PC-3 (cell line): Measurements from ENCODE around the gene CCT4. TPM values are rescaled to one million over a fixed set of nuclear protein-coding genes. Genes with fewer than 3 reads are reported as not detected.
"Not testable (repeated sequence)": the region's sequence is repeated elsewhere in the genome, so short reads cannot be mapped to it uniquely, and the experiment has no call there.

Source experiments
- ATAC-seq: fragments of 200-7000 bp; cut with Tn5 transposase; 2 replicates; pipeline ENCODE4 v1.9.1; 2020; ENCODE audit warnings: mild to moderate bottlenecking, moderate library complexity
- BruUV-seq: library from RNA; stranded (reverse); fragments of 400-500 nt; replicated peaks from 2 replicates; lab custom pipeline; 2021; lab: Mats Ljungman, UMichigan
- CTCF ChIA-PET: fragments of 300-600 bp; sonication (Branson Sonifier 250); formaldehyde crosslinking; loops from one replicate; lab custom pipeline; 2022; ENCODE audit warnings: antibody characterized with exemption; lab: Charles Lee
- POLR2A ChIA-PET: fragments of 300-600 bp; sonication (Branson Sonifier 250); formaldehyde crosslinking; loops from one replicate; lab custom pipeline; 2022; ENCODE audit warnings: antibody characterized with exemption; ENCODE audit not compliant: unreplicated experiment; lab: Charles Lee
- DNase-seq: peaks from one replicate; pipeline ENCODE4 v3.0.0-alpha.2; 2015
- H2AFZ ChIP-seq: fragments of 300-600 bp; sonication (generic); 2 replicates; pipeline ENCODE4 v1.6.0; 2016; ENCODE audit warnings: antibody characterized with exemption, low read length
- H3F3A ChIP-seq: fragments of 300-600 bp; sonication (generic); one replicate; pipeline ENCODE4 v1.6.0; 2017; ENCODE audit warnings: antibody characterized with exemption, low read length, control low read depth, mild to moderate bottlenecking; ENCODE audit not compliant: unreplicated experiment
- H3K27ac ChIP-seq: fragments of 300-600 bp; sonication (generic); 2 replicates; pipeline ENCODE4 v1.5.1; 2016; ENCODE audit warnings: mild to moderate bottlenecking, low read length
- H3K27me3 ChIP-seq: fragments of 300-600 bp; sonication (generic); 2 replicates; pipeline ENCODE4 v1.6.1; 2016; ENCODE audit warnings: low read length, mixed read lengths
- H3K36me3 ChIP-seq: fragments of 300-600 bp; sonication (generic); 2 replicates; pipeline ENCODE4 v1.6.1; 2016; ENCODE audit warnings: low read depth, mixed run types, low read length, mixed read lengths
- H3K4me1 ChIP-seq: fragments of 300-600 bp; sonication (generic); 2 replicates; pipeline ENCODE4 v1.5.1; 2016; ENCODE audit warnings: low read length; ENCODE audit not compliant: insufficient read depth
- H3K4me2 ChIP-seq: fragments of 300-600 bp; sonication (generic); 2 replicates; pipeline ENCODE4 v1.6.0; 2016; ENCODE audit warnings: low read length
- H3K4me3 ChIP-seq: fragments of 300-600 bp; sonication (generic); 2 replicates; pipeline ENCODE4 v1.5.1; 2016; ENCODE audit warnings: mild to moderate bottlenecking, low read length, mixed read lengths
- H3K79me2 ChIP-seq: fragments of 300-600 bp; sonication (generic); 2 replicates; pipeline ENCODE4 v1.6.1; 2017; ENCODE audit warnings: low read length, mixed read lengths
- H3K9ac ChIP-seq: fragments of 300-600 bp; sonication (generic); 2 replicates; pipeline ENCODE4 v1.6.0; 2016; ENCODE audit warnings: mild to moderate bottlenecking, low read length
- H3K9me2 ChIP-seq: fragments of 300-600 bp; sonication (generic); replicated peaks from 2 replicates; pipeline ENCODE4 v1.6.1; 2016; ENCODE audit warnings: mixed run types, low read length, mixed read lengths
- H3K9me3 ChIP-seq: fragments of 300-600 bp; sonication (generic); 2 replicates; pipeline ENCODE4 v1.6.1; 2016; ENCODE audit warnings: low read length, mixed read lengths
- H4K20me1 ChIP-seq: fragments of 300-600 bp; sonication (generic); 2 replicates; pipeline ENCODE4 v1.6.1; 2016; ENCODE audit warnings: low read length, mixed read lengths
- EZH2 ChIP-seq: fragments of 300-600 bp; sonication (generic); IDR thresholded peaks from one replicate; pipeline ENCODE4 v1.6.1; 2017; ENCODE audit warnings: antibody characterized with exemption, mild to moderate bottlenecking, low read length; ENCODE audit not compliant: unreplicated experiment
- EZH2phosphoT487 ChIP-seq: fragments of 300-600 bp; sonication (generic); IDR thresholded peaks from 2 replicates; pipeline ENCODE4 v1.6.1; 2018; ENCODE audit warnings: mild to moderate bottlenecking, antibody characterized with exemption, low read length, borderline replicate concordance
- intact Hi-C: fragments of 100-400 bp; cut with micrococcal nuclease; formaldehyde crosslinking; loops from 2 replicates; pipeline ENCODE4 v1.9.0; 2023
- total RNA-seq: library from RNA; depleted of rRNA; stranded (reverse); fragments of >200 nt; gene quantifications from 2 replicates; pipeline ENCODE4 v1.2.3, GENCODE V29; 2014
- TF ChIP-seq, protein P1 (sequence below): fragments of 300-600 bp; sonication (generic); conservative IDR thresholded peaks from 2 replicates; pipeline ENCODE4 v1.5.1; 2017; ENCODE audit warnings: antibody characterized with exemption, low read depth, mild to moderate bottlenecking, low read length

The CCT4 gene
- total RNA-seq, 1 experiment from 2014 or later = 195 TPM

- POLR2A ChIA-PET = no interaction called here
- intact Hi-C loops = loop anchor here (10.0 kb wide), 2 partner anchors 158 to 318 kb away; partner anchors contain the start of gene XPO1
- peak; percentile 76 for ATAC-seq
- H3K9me3 ChIP-seq = no peaks in the 10 kb centered on the region
- H4K20me1 ChIP-seq = no peaks in the 10 kb centered on the region
- no peaks in the 10 kb centered on the region for H3F3A ChIP-seq
- CTCF ChIA-PET = interaction anchor here (0.6 kb wide), 1 partner anchor 810 kb away, joined by 3 read pairs; no protein-coding TSS in a partner anchor
- peaks cover 5% of the 10 kb centered on the region; the same call in 1 of the 2 replicates for H3K4me1 ChIP-seq
- TF ChIP-seq EZH2 = no peak
- TF ChIP-seq, protein P1, sequence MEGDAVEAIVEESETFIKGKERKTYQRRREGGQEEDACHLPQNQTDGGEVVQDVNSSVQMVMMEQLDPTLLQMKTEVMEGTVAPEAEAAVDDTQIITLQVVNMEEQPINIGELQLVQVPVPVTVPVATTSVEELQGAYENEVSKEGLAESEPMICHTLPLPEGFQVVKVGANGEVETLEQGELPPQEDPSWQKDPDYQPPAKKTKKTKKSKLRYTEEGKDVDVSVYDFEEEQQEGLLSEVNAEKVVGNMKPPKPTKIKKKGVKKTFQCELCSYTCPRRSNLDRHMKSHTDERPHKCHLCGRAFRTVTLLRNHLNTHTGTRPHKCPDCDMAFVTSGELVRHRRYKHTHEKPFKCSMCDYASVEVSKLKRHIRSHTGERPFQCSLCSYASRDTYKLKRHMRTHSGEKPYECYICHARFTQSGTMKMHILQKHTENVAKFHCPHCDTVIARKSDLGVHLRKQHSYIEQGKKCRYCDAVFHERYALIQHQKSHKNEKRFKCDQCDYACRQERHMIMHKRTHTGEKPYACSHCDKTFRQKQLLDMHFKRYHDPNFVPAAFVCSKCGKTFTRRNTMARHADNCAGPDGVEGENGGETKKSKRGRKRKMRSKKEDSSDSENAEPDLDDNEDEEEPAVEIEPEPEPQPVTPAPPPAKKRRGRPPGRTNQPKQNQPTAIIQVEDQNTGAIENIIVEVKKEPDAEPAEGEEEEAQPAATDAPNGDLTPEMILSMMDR = 0 out of 2 replicates have a peak, but pooled peaks have one; percentile 15
- H2AFZ ChIP-seq = peak overlapping the region; percentile 97
- H3K4me2 ChIP-seq = peak overlapping the region; percentile 94
- DNase-seq = peak; percentile 56
- no peaks in the 10 kb centered on the region for H3K9me2 ChIP-seq
- H3K4me3 ChIP-seq = peak overlapping the region; percentile 84
- no peaks in the 10 kb centered on the region for H3K79me2 ChIP-seq
- H3K36me3 ChIP-seq = no peaks in the 10 kb centered on the region
- peak overlapping the region; percentile 36; the same call in 1 of the 2 replicates for H3K27ac ChIP-seq
- peak overlapping the region; percentile 64 for H3K9ac ChIP-seq
- H3K27me3 ChIP-seq = no peaks in the 10 kb centered on the region
- BruUV-seq = TSS peak; percentile 58
These were observed 35.2 kb downstream of the CCT4 start for GRCh38 chr2:61853086-61853846.

GRCh38 chr2:61851270-61851669 lies 37.2 kb downstream of the CCT4 start:
- DNase-seq = not testable (repeated sequence)

GRCh38 chr2:61845320-61845719 lies 43.1 kb downstream of the CCT4 start:
- H3K27me3 ChIP-seq = no peaks in the 10 kb centered on the region
- TF ChIP-seq EZH2phosphoT487 (no peak), EZH2 (no peak)
- TF ChIP-seq, protein P1 = no peak
- POLR2A ChIA-PET = no interaction called here
- intact Hi-C loops = no loop called here
- H3K36me3 ChIP-seq = no peaks in the 10 kb centered on the region
- no peak for ATAC-seq
- H3K79me2 ChIP-seq = no peaks in the 10 kb centered on the region
- no peak for DNase-seq
- no peak overlapping the region for H3K4me3 ChIP-seq
- no peaks in the 10 kb centered on the region for H3F3A ChIP-seq
- CTCF ChIA-PET = no interaction called here
- no peaks in the 10 kb centered on the region for H4K20me1 ChIP-seq
- no peaks in the 10 kb centered on the region for H3K9me2 ChIP-seq
- H3K9ac ChIP-seq = no peak overlapping the region
- no peaks in the 10 kb centered on the region for H3K4me1 ChIP-seq
- H3K27ac ChIP-seq = no peak overlapping the region
- no TSS peak for BruUV-seq
- no peaks in the 10 kb centered on the region for H3K9me3 ChIP-seq
- H2AFZ ChIP-seq = no peak overlapping the region
- H3K4me2 ChIP-seq = no peak overlapping the region

More at GRCh38 chr2:61851270-61851669, 37.2 kb downstream of the CCT4 start:
- BruUV-seq, H3K4me2 ChIP-seq, H3K4me1 ChIP-seq, H3F3A ChIP-seq, H3K9ac ChIP-seq, H3K36me3 ChIP-seq, H3K27me3 ChIP-seq, CTCF ChIA-PET, H2AFZ ChIP-seq, H3K9me3 ChIP-seq, H3K4me3 ChIP-seq, H3K9me2 ChIP-seq, H3K27ac ChIP-seq, H3K79me2 ChIP-seq, ATAC-seq, POLR2A ChIA-PET, H4K20me1 ChIP-seq: not testable (repeated sequence)
- intact Hi-C loops = loop anchor here (10.0 kb wide), 2 partner anchors 156 to 316 kb away; partner anchors contain the start of gene XPO1
